Astrocyte (in vitro differentiated cells and primary cell): ENCODE results near the gene CCRL2. TPM values are rescaled to one million over a fixed set of nuclear protein-coding genes. Genes with fewer than 3 reads are reported as not detected.
"Not testable (repeated sequence)": the region's sequence is repeated elsewhere in the genome, so short reads cannot be mapped to it uniquely, and the experiment has no call there.

ENCODE experiments used
- DNase-seq: peaks from one replicate; pipeline ENCODE4 v3.0.0-alpha.2; 2010; ENCODE audit warnings: low read depth
- FAIRE-seq: peaks from 2 replicates; lab custom pipeline; 2011; peaks lifted over from hg19 to GRCh38; lab: Jason Lieb, UNC
- H2AFZ ChIP-seq: 2 replicates; pipeline ENCODE4 v1.6.0; 2012; ENCODE audit warnings: low read depth, low read length, inconsistent platforms
- H3K27ac ChIP-seq: 2 replicates; pipeline ENCODE4 v1.5.1; 2011; ENCODE audit warnings: low read depth, low read length, inconsistent platforms
- H3K27me3 ChIP-seq: 2 replicates; pipeline ENCODE4 v1.6.0; 2011; ENCODE audit warnings: low read length, inconsistent platforms; ENCODE audit not compliant: insufficient read depth
- H3K36me3 ChIP-seq: 2 replicates; pipeline ENCODE4 v1.5.1; 2011; ENCODE audit warnings: low read length, inconsistent platforms; ENCODE audit not compliant: insufficient read depth
- H3K4me1 ChIP-seq: 2 replicates; pipeline ENCODE4 v1.5.1; 2011; ENCODE audit warnings: low read length, inconsistent platforms; ENCODE audit not compliant: insufficient read depth
- H3K4me2 ChIP-seq: 2 replicates; pipeline ENCODE4 v1.6.0; 2012; ENCODE audit warnings: low read length, inconsistent platforms
- H3K4me3 ChIP-seq: 2 replicates; pipeline ENCODE4 v1.5.1; 2011; ENCODE audit warnings: low read depth, mild to moderate bottlenecking, low read length, inconsistent platforms; ENCODE audit not compliant: insufficient read depth
- H3K79me2 ChIP-seq: 2 replicates; pipeline ENCODE4 v1.6.0; 2012; ENCODE audit warnings: mild to moderate bottlenecking, low read length, inconsistent platforms; ENCODE audit not compliant: insufficient read depth
- H3K9ac ChIP-seq: 2 replicates; pipeline ENCODE4 v1.6.0; 2012; ENCODE audit warnings: mild to moderate bottlenecking, low read length, inconsistent platforms
- H3K9me3 ChIP-seq: 2 replicates; pipeline ENCODE4 v1.5.1; 2012; ENCODE audit warnings: low read depth, mild to moderate bottlenecking, low read length, inconsistent platforms; ENCODE audit not compliant: insufficient read depth
- H4K20me1 ChIP-seq: 2 replicates; pipeline ENCODE4 v1.6.0; 2012; ENCODE audit warnings: low read length, inconsistent platforms; ENCODE audit not compliant: insufficient read depth
- H3K27ac Mint-ChIP-seq: one replicate; pipeline ENCODE4 v1.8.0; 2021; ENCODE audit warnings: mild to moderate bottlenecking, mixed read lengths; ENCODE audit not compliant: unreplicated experiment
- H3K27me3 Mint-ChIP-seq: one replicate; pipeline ENCODE4 v1.8.0; 2021; ENCODE audit warnings: low read depth, mixed read lengths; ENCODE audit not compliant: unreplicated experiment
- H3K36me3 Mint-ChIP-seq: one replicate; pipeline ENCODE4 v1.8.0; 2021; ENCODE audit warnings: low read depth, mixed read lengths; ENCODE audit not compliant: unreplicated experiment
- H3K4me1 Mint-ChIP-seq: one replicate; pipeline ENCODE4 v1.8.0; 2021; ENCODE audit warnings: low read depth, mixed read lengths; ENCODE audit not compliant: unreplicated experiment
- H3K4me3 Mint-ChIP-seq: one replicate; pipeline ENCODE4 v1.8.0; 2021; ENCODE audit warnings: mild to moderate bottlenecking, moderate library complexity, mixed read lengths; ENCODE audit not compliant: unreplicated experiment
- H3K9me3 Mint-ChIP-seq: one replicate; pipeline ENCODE4 v1.8.0; 2021; ENCODE audit warnings: mild to moderate bottlenecking, mixed read lengths; ENCODE audit not compliant: unreplicated experiment
- CTCF ChIP-seq: IDR thresholded peaks from 2 replicates; pipeline ENCODE4 v1.5.1; 2011; ENCODE audit warnings: low read depth, mild to moderate bottlenecking, inconsistent platforms, low read length, moderate library complexity; ENCODE audit not compliant: insufficient read depth
- EZH2 ChIP-seq: IDR thresholded peaks from 2 replicates; pipeline ENCODE4 v1.6.1; 2012; ENCODE audit warnings: mild to moderate bottlenecking, low read length, inconsistent platforms; ENCODE audit not compliant: insufficient read depth
- total RNA-seq: library from RNA; stranded (reverse); gene quantifications from 2 replicates; pipeline ENCODE4 v1.2.1, GENCODE V29; 2021

The CCRL2 gene
- total RNA-seq, 1 donor from 2014 or later = not detected

- Histone ChIP-seq H3K4me1 (peaks cover 13% of the 10 kb centered on the region), H3K9ac (no peak overlapping the region), H3K27ac (no peak overlapping the region), H3K79me2 (no peaks in the 10 kb centered on the region), H3K9me3 (no peaks in the 10 kb centered on the region), H3K4me3 (no peak overlapping the region), H3K4me2 (peak overlapping the region; percentile 24), H2AFZ (no peak overlapping the region), H4K20me1 (no peaks in the 10 kb centered on the region), H3K36me3 (no peaks in the 10 kb centered on the region), H3K27me3 (peaks cover 2% of the 10 kb centered on the region)
- Mint-ChIP-seq H3K4me1 (peaks cover 13% of the 10 kb centered on the region), H3K27ac (no peak overlapping the region), H3K9me3 (peaks cover 3% of the 10 kb centered on the region), H3K36me3 (no peaks in the 10 kb centered on the region), H3K27me3 (no peaks in the 10 kb centered on the region), H3K4me3 (no peak overlapping the region)
- TF ChIP-seq CTCF (no peak), EZH2 (no peak)
- no peak for FAIRE-seq
- DNase-seq = peak; percentile 78
Measured at GRCh38 chr3:46400000-46400734, 6.9 kb upstream of the CCRL2 start.

DNA sequence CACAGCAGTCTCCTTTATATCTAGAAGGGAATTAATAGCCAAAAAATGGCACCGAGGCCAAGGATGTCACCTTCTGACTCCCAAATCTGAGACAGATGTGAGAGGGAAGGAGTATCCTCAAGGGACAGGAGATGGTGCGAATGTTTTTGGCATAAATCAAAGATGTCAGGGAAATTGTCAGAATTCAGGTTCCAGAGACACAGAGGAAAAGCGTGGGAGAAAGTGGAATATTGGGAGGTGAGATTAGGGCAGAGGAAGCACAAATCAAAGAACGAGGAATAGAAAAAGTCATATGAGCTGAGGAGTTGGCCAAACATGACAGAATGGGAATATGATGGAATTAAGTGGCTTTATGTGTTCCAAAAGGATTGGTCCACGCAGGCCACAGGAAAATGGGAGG, 6.2 kb upstream of the CCRL2 start:
- Histone ChIP-seq H3K4me3 (no peak overlapping the region), H4K20me1 (no peaks in the 10 kb centered on the region), H3K79me2 (no peaks in the 10 kb centered on the region), H3K4me2 (no peak overlapping the region), H3K27ac (no peak overlapping the region), H3K9me3 (no peaks in the 10 kb centered on the region), H3K27me3 (peaks cover 2% of the 10 kb centered on the region), H2AFZ (no peak overlapping the region), H3K36me3 (no peaks in the 10 kb centered on the region), H3K4me1 (peaks cover 13% of the 10 kb centered on the region), H3K9ac (no peak overlapping the region)
- Mint-ChIP-seq H3K36me3 (no peaks in the 10 kb centered on the region), H3K27me3 (no peaks in the 10 kb centered on the region), H3K9me3 (peaks cover 3% of the 10 kb centered on the region), H3K4me1 (peaks cover 6% of the 10 kb centered on the region), H3K27ac (no peak overlapping the region), H3K4me3 (no peak overlapping the region)
- DNase-seq = no peak
- TF ChIP-seq EZH2 = no peak
- no peak for TF ChIP-seq CTCF
- no peak for FAIRE-seq

DNA sequence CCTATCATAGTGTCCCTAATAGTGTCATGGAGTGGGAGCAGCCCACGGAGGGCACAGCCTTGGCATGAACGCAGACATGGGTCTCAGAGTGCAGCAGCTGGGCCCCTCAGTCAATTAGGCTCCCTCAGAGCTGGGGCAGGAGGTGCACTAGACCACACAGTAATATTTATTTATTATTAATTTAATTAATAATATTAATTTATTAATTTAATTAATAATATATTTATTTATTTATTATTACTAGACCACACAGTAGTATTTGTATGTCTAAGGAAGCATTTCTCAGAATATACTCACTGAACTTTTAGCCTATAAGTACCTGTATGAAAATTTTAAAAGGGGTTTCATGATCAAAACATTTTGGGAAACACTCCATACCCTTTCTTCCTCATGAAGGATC, 5.5 kb upstream of the CCRL2 start:
- Histone ChIP-seq H2AFZ (no peak overlapping the region), H3K4me2 (no peak overlapping the region), H3K79me2 (no peaks in the 10 kb centered on the region), H3K27ac (no peak overlapping the region), H3K9ac (no peak overlapping the region), H3K4me1 (peaks cover 16% of the 10 kb centered on the region), H3K4me3 (no peak overlapping the region), H3K9me3 (no peaks in the 10 kb centered on the region), H3K27me3 (peaks cover 2% of the 10 kb centered on the region), H3K36me3 (no peaks in the 10 kb centered on the region), H4K20me1 (no peaks in the 10 kb centered on the region)
- H3K27ac Mint-ChIP-seq = no peak overlapping the region
- no peak for TF ChIP-seq CTCF
- TF ChIP-seq EZH2 = no peak
- peaks cover 3% of the 10 kb centered on the region for H3K9me3 Mint-ChIP-seq
- no peaks in the 10 kb centered on the region for H3K36me3 Mint-ChIP-seq
- no peaks in the 10 kb centered on the region for H3K27me3 Mint-ChIP-seq
- H3K4me1 Mint-ChIP-seq = peaks cover 8% of the 10 kb centered on the region
- no peak for DNase-seq
- no peak for FAIRE-seq
- H3K4me3 Mint-ChIP-seq = no peak overlapping the region

DNA sequence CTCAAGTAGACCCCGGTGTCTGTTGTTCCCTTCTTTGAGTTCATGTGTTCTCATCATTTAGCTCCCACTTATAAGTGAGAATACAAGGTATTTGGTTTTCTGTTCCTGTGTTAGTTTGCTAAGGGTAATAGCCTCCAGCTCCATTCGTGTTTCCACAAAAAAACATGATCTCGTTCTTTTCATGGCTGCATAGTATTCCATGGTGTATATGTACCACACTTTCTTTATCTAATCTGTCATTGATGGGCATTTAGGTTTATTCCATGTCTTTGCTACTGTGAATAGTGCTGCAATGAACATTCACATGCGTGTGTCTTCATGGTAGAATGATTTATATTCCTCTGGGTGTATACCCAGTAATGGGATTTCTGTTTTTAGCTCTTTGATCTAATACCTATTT, 4.2 kb upstream of the CCRL2 start:
- not testable (repeated sequence) for H3K4me2 ChIP-seq, H3K79me2 ChIP-seq, H2AFZ ChIP-seq, H3K27ac Mint-ChIP-seq, H3K36me3 Mint-ChIP-seq, H4K20me1 ChIP-seq, H3K9me3 ChIP-seq, FAIRE-seq, H3K4me3 Mint-ChIP-seq, H3K9ac ChIP-seq, H3K4me3 ChIP-seq, H3K9me3 Mint-ChIP-seq, H3K27ac ChIP-seq, H3K27me3 ChIP-seq, H3K27me3 Mint-ChIP-seq, DNase-seq, H3K36me3 ChIP-seq
- H3K4me1 ChIP-seq = peaks cover 29% of the 10 kb centered on the region
- peaks cover 15% of the 10 kb centered on the region for H3K4me1 Mint-ChIP-seq
